Measurements from ENCODE around the gene USP17L29.
"Not testable (repeated sequence)": the region's sequence is repeated elsewhere in the genome, so short reads cannot be mapped to it uniquely, and the experiment has no call there.

The USP17L29 gene

GRCh38 chr4:9353338-9353737 is at the start of gene USP17L29:
Gene USP17L29 (plus strand): TSS chr4:9353638. CDS start chr4:9353638, 0 bp downstream.
- not testable (repeated sequence) for DNase-seq

GRCh38 chr4:9324191-9324590 is 29.2 kb upstream of the USP17L29 start:
- DNase-seq, result not testable (repeated sequence)

- not testable (repeated sequence) for DNase-seq
Observed at GRCh38 chr4:9324865-9325264, 28.6 kb upstream of the USP17L29 start, which contains the start of gene USP17L24. Gene USP17L24 (plus strand): TSS chr4:9325165. CDS start chr4:9325165, 0 bp downstream.

GRCh38 chr4:9329611-9330010 is 23.8 kb upstream of the USP17L29 start, which contains the start of gene USP17L25:
Gene USP17L25 (plus strand): TSS chr4:9329911. CDS start chr4:9329911, 0 bp downstream.
- DNase-seq, result not testable (repeated sequence)

- DNase-seq, result not testable (repeated sequence)
Observed at GRCh38 chr4:9334358-9334757, 19.1 kb upstream of the USP17L29 start, which contains the start of gene USP17L26. Gene USP17L26 (plus strand): TSS chr4:9334658. CDS start chr4:9334658, 0 bp downstream.

- DNase-seq, result not testable (repeated sequence)
Observed at GRCh38 chr4:9339103-9339502, 14.3 kb upstream of the USP17L29 start, which contains the start of gene USP17L5. Gene USP17L5 (plus strand): TSS chr4:9339403. CDS start chr4:9339403, 0 bp downstream.

- DNase-seq, result not testable (repeated sequence)
Observed at GRCh38 chr4:9343848-9344247, 9.6 kb upstream of the USP17L29 start, which contains the start of gene USP17L27. Gene USP17L27 (plus strand): TSS chr4:9344148. CDS start chr4:9344148, 0 bp downstream.

GRCh38 chr4:9348593-9348992 is 4.8 kb upstream of the USP17L29 start, which contains the start of gene USP17L28:
Gene USP17L28 (plus strand): TSS chr4:9348893. CDS start chr4:9348893, 0 bp downstream.
- not testable (repeated sequence) for DNase-seq

GRCh38 chr4:9350866-9351265 is 2.6 kb upstream of the USP17L29 start:
- DNase-seq, result not testable (repeated sequence)

GRCh38 chr4:9362829-9363228 is 9.4 kb downstream of the USP17L29 start, which contains the start of gene USP17L30:
Gene USP17L30 (plus strand): TSS chr4:9363129. CDS start chr4:9363129, 0 bp downstream.
- DNase-seq, result not testable (repeated sequence)

- DNase-seq, result not testable (repeated sequence)
Observed at GRCh38 chr4:9379881-9380280, 26.4 kb downstream of the USP17L29 start.

- DNase-seq, result not testable (repeated sequence)
Observed at GRCh38 chr4:9381012-9381534, 27.6 kb downstream of the USP17L29 start.

- DNase-seq, result no peak
Observed at GRCh38 chr4:9384126-9384525, 30.7 kb downstream of the USP17L29 start.

GRCh38 chr4:9389001-9389400 is 35.6 kb downstream of the USP17L29 start:
- not testable (repeated sequence) for DNase-seq

All from NCI-H2081 treated with DMSO at 0.1 percent for 48 hours (cell line).